OCI-LY1 (cell line): Measurements from ENCODE around the gene PCNX1.

Experiments
- H2AFZ ChIP-seq: fragments of 200-600 bp; sonication (generic), shearing (Covaris generic); 2 replicates; pipeline ENCODE4 v1.6.0; 2014; ENCODE audit warnings: antibody characterized with exemption, mild to moderate bottlenecking, low read length
- H3F3A ChIP-seq: fragments of 200-600 bp; sonication (generic), shearing (Covaris generic); 2 replicates; pipeline ENCODE4 v1.6.0; 2014; ENCODE audit warnings: mild to moderate bottlenecking, antibody characterized with exemption, low read length, moderate library complexity; ENCODE audit not compliant: insufficient read depth
- H3K27ac ChIP-seq: fragments of 200-600 bp; sonication (generic); 2 replicates; pipeline ENCODE4 v1.5.1; 2014; ENCODE audit warnings: low read length, mixed run types, mild to moderate bottlenecking, low read depth; ENCODE audit not compliant: poor library complexity, severe bottlenecking
- H3K27me3 ChIP-seq: fragments of 200-600 bp; sonication (generic); 2 replicates; pipeline ENCODE4 v1.6.0; 2014; ENCODE audit warnings: antibody characterized with exemption, mild to moderate bottlenecking, low read length, moderate library complexity; ENCODE audit not compliant: insufficient read depth
- H3K36me3 ChIP-seq: fragments of 200-600 bp; sonication (generic); 2 replicates; pipeline ENCODE4 v1.6.1; 2014; ENCODE audit warnings: mild to moderate bottlenecking, antibody characterized with exemption, low read length, moderate library complexity, mixed read lengths; ENCODE audit not compliant: insufficient read depth
- H3K4me1 ChIP-seq: fragments of 200-600 bp; sonication (generic); 2 replicates; pipeline ENCODE4 v1.5.1; 2014; ENCODE audit warnings: mild to moderate bottlenecking, low read length, moderate library complexity; ENCODE audit not compliant: insufficient read depth, severe bottlenecking
- H3K4me2 ChIP-seq: fragments of 200-600 bp; sonication (generic), shearing (Covaris generic); 2 replicates; pipeline ENCODE4 v1.6.1; 2014; ENCODE audit warnings: low read length
- H3K4me3 ChIP-seq: fragments of 200-600 bp; sonication (generic); 2 replicates; pipeline ENCODE4 v1.5.1; 2014; ENCODE audit warnings: low read length, low read depth, mild to moderate bottlenecking, mixed read lengths; ENCODE audit not compliant: poor library complexity, severe bottlenecking
- H3K79me2 ChIP-seq: fragments of 200-600 bp; shearing (Covaris generic); 2 replicates; pipeline ENCODE4 v1.6.1; 2016; ENCODE audit warnings: mixed run types, low read length, mixed read lengths; ENCODE audit not compliant: insufficient read depth
- H3K9ac ChIP-seq: fragments of 200-600 bp; sonication (generic), shearing (Covaris generic); 2 replicates; pipeline ENCODE4 v1.6.1; 2014; ENCODE audit warnings: mild to moderate bottlenecking, low read length, mixed read lengths
- H3K9me2 ChIP-seq: fragments of 200-600 bp; sonication (generic), shearing (Covaris generic); 2 replicates; pipeline ENCODE4 v1.6.1; 2014; ENCODE audit warnings: low read depth, mild to moderate bottlenecking, low read length, mixed read lengths
- H3K9me3 ChIP-seq: fragments of 200-600 bp; shearing (Covaris generic); 2 replicates; pipeline ENCODE4 v1.6.1; 2014; ENCODE audit warnings: low read length, mixed read lengths
- H4K20me1 ChIP-seq: fragments of 200-600 bp; sonication (generic), shearing (Covaris generic); 2 replicates; pipeline ENCODE4 v1.6.0; 2016; ENCODE audit warnings: mild to moderate bottlenecking, low read length; ENCODE audit not compliant: insufficient read depth
- EZH2 ChIP-seq: fragments of 200-600 bp; sonication (generic), shearing (Covaris generic); IDR thresholded peaks from 2 replicates; pipeline ENCODE4 v1.8.0; 2017; ENCODE audit warnings: borderline replicate concordance, mixed run types, mild to moderate bottlenecking, antibody characterized with exemption, low read length, moderate library complexity, mixed read lengths
- TF ChIP-seq, protein P1 (sequence below): fragments of 200-600 bp; sonication (generic), shearing (Covaris generic); IDR thresholded peaks from 2 replicates; pipeline ENCODE4 v1.5.1; 2017; ENCODE audit warnings: mild to moderate bottlenecking, antibody characterized with exemption, low read length, moderate library complexity, mixed read lengths

The PCNX1 gene

DNA sequence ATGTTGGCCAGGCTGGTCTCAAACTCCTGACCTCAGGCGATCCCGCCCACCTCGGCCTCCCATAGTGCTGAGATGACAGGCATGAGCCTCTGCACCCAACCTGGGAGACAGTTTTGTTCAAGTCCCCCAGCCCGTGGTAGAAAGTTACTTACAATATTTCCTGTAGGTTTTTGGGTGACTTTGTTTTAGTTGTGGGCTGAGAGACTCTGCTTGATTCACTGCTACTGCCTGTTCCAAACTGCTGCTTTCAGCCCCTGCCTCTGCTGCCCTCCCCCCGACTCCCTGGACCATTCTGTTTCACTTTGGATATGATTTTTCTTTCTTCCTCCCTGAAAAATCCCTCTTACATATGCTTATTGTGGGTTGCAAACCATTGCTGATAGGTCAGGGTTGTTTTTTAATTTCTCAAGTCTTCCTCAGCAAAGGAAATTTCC is 13.4 kb upstream of the PCNX1 start:
- no peak overlapping the region for H3K4me2 ChIP-seq
- H3K79me2 ChIP-seq = no peaks in the 10 kb centered on the region
- no peak overlapping the region for H3K4me3 ChIP-seq
- H4K20me1 ChIP-seq = no peaks in the 10 kb centered on the region
- no peak overlapping the region for H2AFZ ChIP-seq
- H3K27ac ChIP-seq = no peak overlapping the region
- no peaks in the 10 kb centered on the region for H3F3A ChIP-seq
- H3K9me2 ChIP-seq = no peaks in the 10 kb centered on the region
- 0 out of 2 replicates have a peak, but pooled peaks cover 3% of the 10 kb centered on the region for H3K9me3 ChIP-seq
- TF ChIP-seq, protein P1, sequence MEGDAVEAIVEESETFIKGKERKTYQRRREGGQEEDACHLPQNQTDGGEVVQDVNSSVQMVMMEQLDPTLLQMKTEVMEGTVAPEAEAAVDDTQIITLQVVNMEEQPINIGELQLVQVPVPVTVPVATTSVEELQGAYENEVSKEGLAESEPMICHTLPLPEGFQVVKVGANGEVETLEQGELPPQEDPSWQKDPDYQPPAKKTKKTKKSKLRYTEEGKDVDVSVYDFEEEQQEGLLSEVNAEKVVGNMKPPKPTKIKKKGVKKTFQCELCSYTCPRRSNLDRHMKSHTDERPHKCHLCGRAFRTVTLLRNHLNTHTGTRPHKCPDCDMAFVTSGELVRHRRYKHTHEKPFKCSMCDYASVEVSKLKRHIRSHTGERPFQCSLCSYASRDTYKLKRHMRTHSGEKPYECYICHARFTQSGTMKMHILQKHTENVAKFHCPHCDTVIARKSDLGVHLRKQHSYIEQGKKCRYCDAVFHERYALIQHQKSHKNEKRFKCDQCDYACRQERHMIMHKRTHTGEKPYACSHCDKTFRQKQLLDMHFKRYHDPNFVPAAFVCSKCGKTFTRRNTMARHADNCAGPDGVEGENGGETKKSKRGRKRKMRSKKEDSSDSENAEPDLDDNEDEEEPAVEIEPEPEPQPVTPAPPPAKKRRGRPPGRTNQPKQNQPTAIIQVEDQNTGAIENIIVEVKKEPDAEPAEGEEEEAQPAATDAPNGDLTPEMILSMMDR = no peak
- no peak for TF ChIP-seq EZH2
- 0 out of 2 replicates have a peak, but pooled peaks cover 3% of the 10 kb centered on the region for H3K27me3 ChIP-seq
- H3K4me1 ChIP-seq = no peaks in the 10 kb centered on the region
- H3K9ac ChIP-seq = no peak overlapping the region
- no peaks in the 10 kb centered on the region for H3K36me3 ChIP-seq

DNA sequence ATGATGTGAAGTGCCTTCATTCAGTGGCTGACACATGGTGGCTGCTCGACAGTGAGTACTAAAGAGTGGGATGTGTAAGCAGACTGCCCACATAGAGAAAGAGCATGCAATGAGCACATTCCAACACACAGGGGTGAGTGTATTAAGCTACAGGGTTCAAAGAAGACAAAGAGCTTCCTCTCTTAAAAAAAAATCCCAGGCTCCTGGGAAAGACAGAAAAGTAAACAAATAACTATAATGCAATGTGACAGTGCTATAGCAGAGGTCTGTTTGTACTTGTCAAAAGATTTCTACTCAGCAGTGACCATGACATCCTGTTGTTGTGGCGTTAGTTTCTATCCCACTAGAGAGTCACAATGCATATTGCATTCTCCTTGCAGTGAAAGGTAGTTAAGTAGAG is 12.4 kb upstream of the PCNX1 start:
- TF ChIP-seq, protein P1 = no peak
- no peak for TF ChIP-seq EZH2
- H3K9me3 ChIP-seq = 0 out of 2 replicates have a peak, but pooled peaks cover 3% of the 10 kb centered on the region
- H3K79me2 ChIP-seq = no peaks in the 10 kb centered on the region
- no peaks in the 10 kb centered on the region for H3K36me3 ChIP-seq
- no peaks in the 10 kb centered on the region for H4K20me1 ChIP-seq
- H3K27ac ChIP-seq = no peak overlapping the region
- no peak overlapping the region for H3K4me2 ChIP-seq
- 0 out of 2 replicates have a peak, but pooled peaks cover 3% of the 10 kb centered on the region for H3K27me3 ChIP-seq
- H2AFZ ChIP-seq = no peak overlapping the region
- no peaks in the 10 kb centered on the region for H3K9me2 ChIP-seq
- H3K4me1 ChIP-seq = no peaks in the 10 kb centered on the region
- H3K9ac ChIP-seq = no peak overlapping the region
- no peaks in the 10 kb centered on the region for H3F3A ChIP-seq
- no peak overlapping the region for H3K4me3 ChIP-seq

DNA sequence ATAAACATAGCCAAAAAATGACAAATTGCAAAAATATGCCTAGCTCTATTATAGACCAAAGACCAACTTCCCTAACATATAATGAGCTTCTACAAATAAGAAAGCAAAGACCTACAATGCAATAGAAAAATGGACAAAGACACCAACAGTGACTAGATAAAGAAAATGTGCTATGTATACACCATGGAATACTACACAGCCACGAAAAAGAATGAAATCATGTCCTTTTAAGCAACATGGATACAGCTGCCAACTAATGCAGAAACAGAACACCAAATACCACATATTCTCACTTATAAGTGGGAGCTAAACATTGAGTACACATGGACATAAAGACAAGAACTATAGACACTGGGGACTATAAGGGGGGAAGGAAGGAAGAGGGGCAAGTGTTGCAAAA is 10.9 kb upstream of the PCNX1 start:
- Histone ChIP-seq H3K27ac (no peak overlapping the region), H3K79me2 (no peaks in the 10 kb centered on the region), H2AFZ (no peak overlapping the region), H3K9me2 (no peaks in the 10 kb centered on the region), H3K27me3 (0 out of 2 replicates have a peak, but pooled peaks cover 3% of the 10 kb centered on the region), H3K4me3 (no peak overlapping the region), H3K9me3 (0 out of 2 replicates have a peak, but pooled peaks cover 3% of the 10 kb centered on the region), H3K4me2 (no peak overlapping the region), H3K9ac (no peak overlapping the region), H3K36me3 (no peaks in the 10 kb centered on the region), H3F3A (no peaks in the 10 kb centered on the region), H4K20me1 (no peaks in the 10 kb centered on the region), H3K4me1 (no peaks in the 10 kb centered on the region)
- TF ChIP-seq, protein P1 = no peak
- no peak for TF ChIP-seq EZH2
